ELF-1 (cell line): ENCODE data around the gene RCVRN.
A peak's percentile ranks its signal among the peaks of the same experiment; 100 is the strongest.

Experiments used
- DNase-seq: peaks from one replicate; pipeline ENCODE4 v3.0.0-alpha.2; 2016; ENCODE audit warnings: low read depth, low spot score

Gene RCVRN

GRCh38 chr17:9898812-9899211 is 6.3 kb downstream of the RCVRN start:
- no peak for DNase-seq

GRCh38 chr17:9897372-9897968 is 7.6 kb downstream of the RCVRN start:
- DNase-seq, result no peak

DNA sequence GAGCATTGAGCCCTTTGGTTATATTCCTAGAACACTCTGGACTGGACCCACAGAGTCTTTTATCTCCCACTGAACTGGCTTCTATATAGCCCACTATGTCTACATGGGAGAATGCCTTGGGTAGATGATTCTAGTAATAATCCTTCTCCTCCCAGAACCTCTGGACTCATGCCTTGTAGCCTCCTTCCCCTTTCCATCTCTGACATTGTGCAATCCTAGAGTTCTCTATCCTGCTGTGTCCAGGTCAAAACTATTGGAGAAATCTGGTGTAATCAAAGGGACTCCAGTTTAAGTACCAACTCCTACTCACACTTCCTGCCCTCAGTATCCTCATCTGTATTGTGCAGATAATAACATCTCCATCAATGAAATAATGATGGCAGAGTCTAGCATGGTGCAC is 9.1 kb downstream of the RCVRN start:
- no peak for DNase-seq

DNA sequence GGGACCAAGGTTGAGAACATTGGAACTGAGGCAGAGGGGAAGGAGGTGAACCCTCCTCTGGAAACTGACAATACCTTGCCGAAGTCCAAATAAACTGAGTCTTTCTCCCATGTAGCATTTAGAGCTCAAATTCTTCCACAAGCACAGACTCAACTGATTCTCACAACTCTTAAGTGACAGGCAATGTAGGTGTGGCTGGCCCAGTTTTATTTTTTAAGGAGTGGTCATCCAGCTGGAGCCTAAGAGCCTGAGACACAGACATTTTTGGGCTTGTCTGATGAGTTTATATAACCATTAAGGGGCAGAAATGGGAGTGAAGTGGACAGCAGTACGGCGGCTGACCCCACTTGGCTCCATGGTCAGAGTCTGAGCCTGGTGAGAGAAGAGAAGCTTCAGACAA is 10.8 kb downstream of the RCVRN start:
- DNase-seq, result no peak

DNA sequence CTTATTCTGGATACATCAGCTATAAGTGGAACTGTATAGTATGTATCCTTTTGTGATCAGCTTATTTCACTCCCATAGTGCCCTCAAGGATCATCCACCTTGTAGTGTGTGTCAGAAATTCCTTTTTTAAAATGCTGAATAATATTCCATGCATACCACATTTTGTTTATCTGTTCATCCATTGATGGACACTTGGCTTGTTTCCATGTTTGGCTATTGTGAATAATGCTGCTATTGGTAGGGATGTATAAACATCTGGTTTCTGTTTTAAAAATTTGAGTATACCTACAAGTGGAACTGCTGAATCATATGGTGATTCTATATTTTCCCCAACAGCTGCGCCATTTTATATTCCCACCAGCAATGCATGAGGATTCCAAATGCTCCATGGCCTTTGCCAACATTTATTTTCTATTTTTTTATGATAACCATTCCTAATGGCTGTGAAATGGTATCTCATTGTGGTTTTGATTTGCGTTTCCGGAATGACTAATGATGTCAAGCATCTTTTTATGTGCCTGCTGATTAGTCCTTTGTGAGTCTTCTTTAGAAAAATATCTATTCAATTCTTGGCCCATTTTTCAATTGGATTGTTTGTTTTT is 11.6 kb downstream of the RCVRN start:
- no peak for DNase-seq

DNA sequence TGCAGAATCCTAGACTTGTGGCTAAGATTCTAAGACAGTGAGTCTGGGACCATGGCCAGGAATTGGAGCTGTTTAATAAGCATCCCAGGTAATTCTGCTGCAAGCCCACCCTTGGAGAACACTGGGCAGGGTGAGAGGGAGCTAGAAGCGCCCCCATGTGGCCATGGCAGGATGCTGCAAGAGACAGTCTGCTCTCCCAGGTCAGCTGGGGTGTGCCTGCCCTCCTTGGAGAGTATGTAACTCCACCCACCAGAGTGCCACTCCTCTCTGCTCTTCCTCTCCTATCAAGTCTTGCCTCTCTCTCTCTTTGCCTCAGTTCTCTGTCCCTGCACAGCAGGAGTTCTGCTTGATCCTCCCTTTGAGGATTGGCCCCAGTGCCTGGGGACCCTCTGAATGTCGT is 14.9 kb downstream of the RCVRN start:
- DNase-seq, result peak; percentile 91

- no peak for DNase-seq
Measured at GRCh38 chr17:9887508-9887907, 17.6 kb downstream of the RCVRN start.

- no peak for DNase-seq
Measured at GRCh38 chr17:9886141-9886930, 18.7 kb downstream of the RCVRN start.

DNA sequence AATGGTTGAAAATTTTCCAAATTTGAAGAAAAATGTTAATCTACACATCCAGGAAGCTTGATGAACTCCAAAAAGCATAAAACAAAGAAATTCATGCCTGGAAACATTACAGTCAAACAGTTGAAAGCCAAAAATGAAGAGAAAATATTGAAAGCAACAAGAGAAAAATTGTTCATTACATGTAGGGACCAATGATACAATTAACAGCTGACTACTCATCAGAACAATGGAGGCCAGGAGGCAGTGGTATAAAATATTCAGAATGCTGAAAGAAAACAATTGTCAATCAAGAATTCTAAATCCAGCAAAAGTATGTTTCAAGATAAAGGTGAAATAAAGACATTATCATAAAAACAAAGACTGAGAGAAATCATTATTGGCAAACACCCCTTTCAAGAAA is 21.6 kb downstream of the RCVRN start:
- no peak for DNase-seq

- no peak for DNase-seq
Measured at GRCh38 chr17:9880582-9880999, 24.5 kb downstream of the RCVRN start.

DNA sequence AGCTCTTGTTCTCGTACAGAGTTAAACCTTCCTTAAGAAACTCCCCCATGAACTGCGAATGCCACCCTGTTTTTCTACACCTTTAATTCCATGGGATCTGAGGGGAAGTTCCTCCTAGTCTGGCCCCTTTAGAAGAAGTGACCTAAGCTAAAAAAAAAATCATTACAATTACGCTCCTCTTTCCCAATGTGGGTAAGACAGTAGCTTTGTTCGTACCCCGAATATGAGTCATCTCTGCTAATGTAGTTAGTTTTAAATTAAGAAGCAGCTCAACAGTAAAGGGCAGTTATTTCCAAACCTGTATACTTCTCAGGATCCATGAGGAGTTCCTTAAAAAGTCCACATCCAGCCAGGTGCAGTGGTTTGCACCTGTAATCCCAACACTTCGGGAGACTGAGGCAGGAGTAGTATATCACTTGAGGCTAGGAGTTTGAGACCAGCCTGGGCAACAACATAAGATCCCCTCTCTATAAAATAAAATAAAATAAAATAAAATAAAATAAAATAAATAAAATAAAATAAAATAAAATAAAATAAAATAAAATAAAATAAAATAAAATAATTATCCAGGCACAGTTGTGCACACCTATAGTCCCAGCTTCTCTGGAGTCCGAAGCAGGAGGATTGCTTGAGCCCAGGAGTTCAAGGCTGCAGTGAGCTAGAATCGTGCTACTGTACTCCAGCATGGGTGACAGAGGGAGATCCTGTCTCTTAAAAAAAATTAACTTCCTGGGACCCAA is 26.1 kb downstream of the RCVRN start:
- no peak for DNase-seq

DNA sequence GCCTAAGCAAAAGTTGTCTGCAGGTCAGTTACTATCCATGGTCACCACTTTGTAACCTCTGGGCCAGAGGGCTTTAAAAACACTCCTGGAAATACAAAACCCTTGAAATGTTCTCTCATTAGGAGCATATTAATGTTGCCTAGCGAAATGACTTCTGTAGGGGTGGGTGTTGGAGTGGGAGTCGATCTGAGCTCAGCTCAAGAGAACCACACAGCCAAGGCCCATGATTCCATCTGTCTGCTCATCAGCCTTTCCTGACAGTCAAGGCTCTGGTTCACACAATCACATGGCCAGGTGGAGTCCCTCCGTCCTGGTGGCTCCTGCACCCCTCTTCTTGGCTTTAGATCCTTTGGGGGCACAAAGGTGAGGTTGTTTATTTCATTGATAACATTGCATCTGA is 26.7 kb downstream of the RCVRN start:
- DNase-seq, result no peak

DNA sequence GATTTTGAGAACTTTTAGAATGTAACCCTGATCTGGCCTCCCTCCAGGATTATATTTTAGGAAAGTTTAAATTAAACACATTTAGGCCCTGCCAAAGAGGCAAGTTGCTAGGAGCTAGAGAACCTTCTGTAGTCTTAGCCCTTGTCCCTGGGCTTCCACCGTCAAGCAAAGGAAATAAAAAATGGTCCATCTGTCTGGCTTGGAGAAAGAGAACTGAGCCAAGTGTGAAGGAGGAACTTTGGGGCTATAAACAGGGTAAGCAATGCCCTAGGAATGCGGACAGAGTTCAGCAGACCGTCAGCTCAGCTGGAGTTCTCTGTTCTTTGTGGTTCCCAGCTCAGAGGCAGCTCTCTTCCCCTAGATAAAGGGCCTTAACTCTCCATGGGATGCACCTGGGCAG is 29.6 kb downstream of the RCVRN start:
- peak; percentile 40 for DNase-seq

DNA sequence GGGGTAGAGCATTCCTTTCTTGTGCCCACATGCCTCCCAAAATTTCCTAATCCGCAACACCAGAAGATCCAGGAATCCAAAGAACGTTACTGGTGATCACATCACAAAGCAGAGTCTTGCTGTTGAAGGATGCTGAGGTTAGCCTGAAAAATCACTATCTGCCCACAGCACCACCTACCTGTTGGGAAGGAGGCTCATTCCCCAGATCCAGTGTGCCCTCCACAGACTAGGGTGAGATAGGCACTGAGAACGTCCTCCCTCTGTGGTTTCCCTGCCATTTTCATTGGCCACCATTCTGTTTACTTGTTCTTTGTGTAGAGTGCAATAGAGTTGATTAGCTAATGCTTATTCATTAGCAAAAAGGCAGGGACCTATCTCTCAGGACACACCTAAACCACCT is 30.3 kb downstream of the RCVRN start:
- no peak for DNase-seq

- DNase-seq, result no peak
Measured at GRCh38 chr17:9872852-9873251, 32.2 kb downstream of the RCVRN start.

- DNase-seq, result no peak
Measured at GRCh38 chr17:9868552-9868951, 36.5 kb downstream of the RCVRN start.

DNA sequence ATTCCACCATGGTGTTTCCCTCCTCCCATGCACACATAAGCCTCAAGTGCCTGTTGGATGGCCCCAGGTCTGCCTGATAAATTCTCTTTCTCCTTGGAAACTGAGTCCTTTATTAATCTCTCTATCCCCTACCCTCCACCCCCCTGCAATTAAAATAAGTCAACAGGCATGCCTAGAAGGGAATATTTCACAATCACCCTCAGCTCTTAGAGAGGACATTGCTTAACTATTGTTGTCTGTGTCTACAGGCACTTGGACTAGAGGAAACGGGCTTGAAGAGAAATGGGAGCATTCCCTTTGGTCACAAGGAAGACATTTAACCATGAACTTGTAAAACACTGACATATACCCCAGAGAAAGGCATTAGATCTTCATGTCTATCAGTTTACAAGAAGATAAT is 39.5 kb downstream of the RCVRN start:
- no peak for DNase-seq

DNA sequence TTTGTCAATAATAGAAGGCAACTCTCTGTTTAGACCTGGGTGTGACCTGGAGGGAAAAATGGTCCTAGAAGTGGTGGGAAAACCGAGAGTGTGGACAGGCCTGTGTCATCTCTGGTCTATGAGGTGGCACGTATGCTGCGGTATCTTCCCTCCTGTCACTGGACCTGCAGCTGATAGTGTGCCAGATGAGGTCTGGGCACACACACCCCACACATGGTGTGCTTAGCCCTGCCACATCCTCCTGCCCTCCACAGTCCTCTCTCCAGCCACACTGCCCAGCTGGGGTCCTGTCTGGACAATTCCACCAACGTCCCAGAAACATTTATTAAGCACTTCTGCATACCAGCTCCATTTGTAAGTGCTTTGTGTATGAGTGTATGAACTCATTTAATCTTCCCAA is 42.1 kb downstream of the RCVRN start:
- DNase-seq, result no peak

DNA sequence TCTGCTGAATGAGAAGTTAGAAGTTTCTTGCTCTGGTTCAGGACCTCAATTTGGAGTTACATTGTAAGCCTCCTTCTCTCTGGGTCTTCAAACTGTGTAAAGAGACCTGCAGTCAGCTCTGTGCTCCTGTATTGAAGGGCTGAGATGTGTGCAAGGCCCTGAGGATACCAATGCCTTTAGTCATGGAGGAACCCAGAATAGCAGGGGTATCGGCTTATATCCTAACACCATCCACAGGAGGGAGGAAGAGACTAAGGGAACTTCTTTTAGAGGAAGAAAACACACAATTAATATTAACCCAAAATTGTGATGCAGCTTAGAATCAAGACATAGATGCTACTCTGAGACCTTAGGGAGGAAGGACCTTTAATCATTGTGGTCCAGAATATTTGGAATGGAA is 42.9 kb downstream of the RCVRN start:
- no peak for DNase-seq

DNA sequence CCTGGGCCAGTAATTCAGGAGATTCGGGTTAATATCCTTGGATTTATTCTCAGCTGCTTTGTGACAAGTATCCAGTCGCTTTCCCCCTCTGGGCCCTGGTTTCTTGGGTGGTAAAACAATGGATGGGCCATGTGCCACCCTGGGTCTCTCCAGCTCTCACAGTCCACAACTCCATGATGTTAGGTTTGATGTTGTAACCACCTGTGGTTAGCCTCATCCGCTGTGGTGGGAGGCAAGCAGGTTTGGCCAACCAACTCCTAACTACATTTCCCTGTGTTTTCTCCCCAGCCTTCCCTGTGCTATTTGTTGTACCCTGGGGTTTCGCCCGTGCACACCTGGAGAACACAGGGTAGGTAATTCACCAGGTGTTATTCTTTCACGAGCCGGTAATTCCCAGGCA is 44.2 kb downstream of the RCVRN start:
- DNase-seq, result no peak

GRCh38 chr17:9859781-9860180 is 45.3 kb downstream of the RCVRN start:
- DNase-seq, result no peak

DNA sequence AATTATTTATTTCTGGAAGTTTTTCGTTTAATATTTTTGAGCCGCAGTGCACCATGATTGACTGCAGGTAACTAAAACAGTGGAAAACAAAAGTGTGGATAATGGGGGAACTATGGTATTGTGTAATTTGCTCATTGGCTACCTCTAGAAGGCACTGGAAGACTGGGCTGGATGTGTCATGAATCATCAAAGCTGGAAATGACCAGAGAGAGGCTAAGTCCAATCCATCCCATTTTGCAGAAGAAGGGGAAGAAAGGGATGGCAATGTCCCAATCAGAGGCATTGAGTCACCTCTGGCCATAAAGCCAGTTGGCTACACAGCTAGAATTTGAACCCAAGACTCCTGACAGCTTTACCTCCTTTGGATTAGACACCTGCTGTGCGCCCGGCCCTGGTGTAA is 50.0 kb downstream of the RCVRN start:
- no peak for DNase-seq
